ENCODE data around the gene STKLD1. TPM values are rescaled to one million over a fixed set of nuclear protein-coding genes. Genes with fewer than 3 reads are reported as not detected.

Gene STKLD1
- total RNA-seq, 1 experiment from 2014 or later, result 0.94 TPM

- no peak overlapping the region for H3K4me3 Mint-ChIP-seq (ENCODE audit: low read depth, unreplicated experiment)
- intact Hi-C loops (cut with micrococcal nuclease; ENCODE audit: unreplicated experiment), result no loop called here
- BruUV-seq (replicated peaks), result no TSS peak
These were observed 48.0 kb downstream of the STKLD1 start for GRCh38 chr9:133424187-133424586.

DNA sequence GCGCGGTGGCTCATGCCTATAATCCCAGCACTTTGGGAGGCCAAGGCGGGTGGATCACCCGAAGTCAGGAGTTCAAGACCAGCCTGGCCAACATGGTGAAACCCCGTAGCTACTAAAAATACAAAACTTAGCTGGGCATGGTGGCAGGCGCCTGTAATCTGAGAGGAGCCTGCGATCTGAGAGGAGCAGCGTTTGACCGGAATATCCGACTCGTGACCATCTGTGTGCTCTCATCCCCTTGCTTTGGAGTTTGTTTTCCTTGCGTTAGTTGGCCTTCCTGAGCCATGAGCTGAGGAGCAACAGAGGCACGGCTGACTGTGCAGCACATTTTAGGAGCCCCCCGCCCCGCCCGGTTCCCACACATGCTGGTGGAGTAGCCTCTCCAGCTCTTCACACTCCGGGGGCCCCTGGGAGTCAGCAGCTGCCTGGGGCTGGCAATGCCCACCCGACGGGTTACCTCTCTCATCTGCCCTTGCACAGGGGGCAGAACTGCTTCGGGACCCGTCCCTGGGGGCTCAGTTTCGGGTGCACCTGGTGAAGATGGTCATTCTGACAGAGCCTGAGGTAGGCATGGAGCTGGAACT, 49.0 kb downstream of the STKLD1 start:
- H3K4me3 Mint-ChIP-seq (ENCODE audit: low read depth, unreplicated experiment), result no peak overlapping the region
- H3K4me1 Mint-ChIP-seq (ENCODE audit: low read depth, unreplicated experiment), result peaks cover 8% of the 10 kb centered on the region
- intact Hi-C loops (cut with micrococcal nuclease; ENCODE audit: unreplicated experiment), result no loop called here
- peaks cover 12% of the 10 kb centered on the region for H3K36me3 Mint-ChIP-seq (ENCODE audit: insufficient read depth, unreplicated experiment)
- no peak overlapping the region for H3K27ac Mint-ChIP-seq (ENCODE audit: unreplicated experiment)
- no peaks in the 10 kb centered on the region for H3K9me3 Mint-ChIP-seq (ENCODE audit: low read depth, unreplicated experiment)
- BruUV-seq (replicated peaks), result no TSS peak
- H3K27me3 Mint-ChIP-seq (ENCODE audit: unreplicated experiment), result peaks cover 11% of the 10 kb centered on the region
- TF ChIP-seq, protein P1, sequence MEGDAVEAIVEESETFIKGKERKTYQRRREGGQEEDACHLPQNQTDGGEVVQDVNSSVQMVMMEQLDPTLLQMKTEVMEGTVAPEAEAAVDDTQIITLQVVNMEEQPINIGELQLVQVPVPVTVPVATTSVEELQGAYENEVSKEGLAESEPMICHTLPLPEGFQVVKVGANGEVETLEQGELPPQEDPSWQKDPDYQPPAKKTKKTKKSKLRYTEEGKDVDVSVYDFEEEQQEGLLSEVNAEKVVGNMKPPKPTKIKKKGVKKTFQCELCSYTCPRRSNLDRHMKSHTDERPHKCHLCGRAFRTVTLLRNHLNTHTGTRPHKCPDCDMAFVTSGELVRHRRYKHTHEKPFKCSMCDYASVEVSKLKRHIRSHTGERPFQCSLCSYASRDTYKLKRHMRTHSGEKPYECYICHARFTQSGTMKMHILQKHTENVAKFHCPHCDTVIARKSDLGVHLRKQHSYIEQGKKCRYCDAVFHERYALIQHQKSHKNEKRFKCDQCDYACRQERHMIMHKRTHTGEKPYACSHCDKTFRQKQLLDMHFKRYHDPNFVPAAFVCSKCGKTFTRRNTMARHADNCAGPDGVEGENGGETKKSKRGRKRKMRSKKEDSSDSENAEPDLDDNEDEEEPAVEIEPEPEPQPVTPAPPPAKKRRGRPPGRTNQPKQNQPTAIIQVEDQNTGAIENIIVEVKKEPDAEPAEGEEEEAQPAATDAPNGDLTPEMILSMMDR (IDR thresholded peaks at IDR 0.05; ENCODE audit: unreplicated experiment), result no peak
- DNase-seq, result no peak
- CTCF ChIA-PET, result interaction anchor here (0.6 kb wide), 1 partner anchor 35 kb away, joined by 5 read pairs; the partner anchor contains the start of gene CACFD1

More at GRCh38 chr9:133424187-133424586, 48.0 kb downstream of the STKLD1 start:
- H3K27me3 Mint-ChIP-seq (ENCODE audit: unreplicated experiment), result peaks cover 11% of the 10 kb centered on the region
- TF ChIP-seq, protein P1 (IDR thresholded peaks at IDR 0.05; ENCODE audit: unreplicated experiment), result no peak
- peaks cover 11% of the 10 kb centered on the region for H3K36me3 Mint-ChIP-seq (ENCODE audit: insufficient read depth, unreplicated experiment)
- H3K9me3 Mint-ChIP-seq (ENCODE audit: low read depth, unreplicated experiment), result no peaks in the 10 kb centered on the region
- DNase-seq, result no peak
- H3K27ac Mint-ChIP-seq (ENCODE audit: unreplicated experiment), result no peak overlapping the region
- peaks cover 13% of the 10 kb centered on the region for H3K4me1 Mint-ChIP-seq (ENCODE audit: low read depth, unreplicated experiment)
- CTCF ChIA-PET, result no interaction called here

GRCh38 chr9:133426011-133426410, 49.8 kb downstream of the STKLD1 start:
- no TSS peak for BruUV-seq (replicated peaks)
- TF ChIP-seq, protein P1 (IDR thresholded peaks at IDR 0.05; ENCODE audit: unreplicated experiment), result no peak
- intact Hi-C loops (cut with micrococcal nuclease; ENCODE audit: unreplicated experiment), result no loop called here
- peaks cover 8% of the 10 kb centered on the region for H3K4me1 Mint-ChIP-seq (ENCODE audit: low read depth, unreplicated experiment)
- H3K27ac Mint-ChIP-seq (ENCODE audit: unreplicated experiment), result no peak overlapping the region
- CTCF ChIA-PET, result no interaction called here
- H3K27me3 Mint-ChIP-seq (ENCODE audit: unreplicated experiment), result peaks cover 11% of the 10 kb centered on the region
- DNase-seq, result no peak
- peaks cover 12% of the 10 kb centered on the region for H3K36me3 Mint-ChIP-seq (ENCODE audit: insufficient read depth, unreplicated experiment)
- H3K9me3 Mint-ChIP-seq (ENCODE audit: low read depth, unreplicated experiment), result no peaks in the 10 kb centered on the region
- no peak overlapping the region for H3K4me3 Mint-ChIP-seq (ENCODE audit: low read depth, unreplicated experiment)

DNA sequence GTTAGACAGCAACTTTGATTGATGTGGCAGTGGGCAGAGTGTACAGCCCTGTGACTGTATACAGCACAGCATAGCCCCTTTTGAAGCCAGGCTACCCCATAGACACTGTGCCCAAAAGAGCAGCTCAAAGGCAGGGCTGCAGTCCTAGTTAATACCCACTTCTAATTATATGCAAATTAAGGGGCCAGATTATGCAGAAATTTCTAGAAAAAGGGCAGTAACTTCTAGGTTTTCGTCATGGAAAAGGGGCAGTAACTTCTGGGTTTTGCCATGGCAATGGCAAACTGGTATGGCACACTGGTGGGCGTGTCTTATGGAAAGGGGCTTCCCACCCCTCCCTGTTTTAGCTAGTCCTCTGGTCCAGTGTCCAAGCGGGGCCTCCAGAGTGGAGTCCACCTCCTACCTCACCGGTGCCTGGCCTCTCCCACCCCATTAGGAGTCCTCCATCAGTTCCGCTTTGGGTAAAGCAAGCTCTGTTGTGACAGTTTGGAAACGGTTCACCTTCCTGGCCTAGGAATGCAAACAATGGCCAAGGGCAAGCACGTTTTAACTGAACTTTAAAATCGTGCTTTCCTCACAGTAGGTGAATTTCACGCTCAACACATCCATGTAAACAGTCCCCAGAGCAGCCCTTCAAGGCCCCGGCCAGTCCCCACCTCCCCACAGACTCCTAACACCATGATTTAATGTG, 51.6 kb downstream of the STKLD1 start:
- Mint-ChIP-seq H3K4me3 (ENCODE audit: low read depth, unreplicated experiment) (no peak overlapping the region), H3K4me1 (ENCODE audit: low read depth, unreplicated experiment) (no peaks in the 10 kb centered on the region), H3K27ac (ENCODE audit: unreplicated experiment) (no peak overlapping the region), H3K9me3 (ENCODE audit: low read depth, unreplicated experiment) (no peaks in the 10 kb centered on the region), H3K36me3 (ENCODE audit: insufficient read depth, unreplicated experiment) (peaks cover 5% of the 10 kb centered on the region), H3K27me3 (ENCODE audit: unreplicated experiment) (peaks cover 11% of the 10 kb centered on the region)
- no TSS peak for BruUV-seq (replicated peaks)
- intact Hi-C loops (cut with micrococcal nuclease; ENCODE audit: unreplicated experiment), result no loop called here
- CTCF ChIA-PET, result no interaction called here
- TF ChIP-seq, protein P1 (IDR thresholded peaks at IDR 0.05; ENCODE audit: unreplicated experiment), result no peak
- no peak for DNase-seq

All from Calu3 (cell line).